Neural crest cell (in vitro differentiated cells): ENCODE results near the gene PPM1E. TPM values are rescaled to one million over a fixed set of nuclear protein-coding genes. Genes with fewer than 3 reads are reported as not detected.
A peak's percentile ranks its signal among the peaks of the same experiment; 100 is the strongest.

ENCODE experiments used
- DNase-seq: peaks from one replicate; pipeline ENCODE4 v3.0.0; 2021; ENCODE audit warnings: low read depth, mixed read lengths, low spot score
- H3K27ac Mint-ChIP-seq: one replicate; pipeline ENCODE4 v1.8.0; 2021; ENCODE audit warnings: mild to moderate bottlenecking, mixed read lengths; ENCODE audit not compliant: unreplicated experiment
- H3K27me3 Mint-ChIP-seq: 2 replicates; pipeline ENCODE4 v1.8.0; 2021; ENCODE audit warnings: low read depth, mild to moderate bottlenecking, mixed read lengths
- H3K36me3 Mint-ChIP-seq: 2 replicates; pipeline ENCODE4 v1.8.0; 2021; ENCODE audit warnings: low read depth, mild to moderate bottlenecking, mixed read lengths
- H3K4me1 Mint-ChIP-seq: 2 replicates; pipeline ENCODE4 v1.8.0; 2021; ENCODE audit warnings: mixed read lengths
- H3K4me3 Mint-ChIP-seq: one replicate; pipeline ENCODE4 v1.8.0; 2021; ENCODE audit warnings: mild to moderate bottlenecking, mixed read lengths
- H3K9me3 Mint-ChIP-seq: 2 replicates; pipeline ENCODE4 v1.8.0; 2021; ENCODE audit warnings: mixed read lengths
- long read RNA-seq: library from polyadenylated mRNA; unstranded; transcript quantifications from one replicate; pipeline ENCODE4 v2.0.0, GENCODE V29; 2020
- total RNA-seq: library from RNA; stranded (reverse); gene quantifications from 2 replicates; pipeline ENCODE4 v1.2.1, GENCODE V29; 2021
- TF ChIP-seq, protein P1 (sequence below): fragments of 200-600 bp; sonication (generic); conservative IDR thresholded peaks from 2 replicates; pipeline ENCODE4 v1.5.0; 2021; ENCODE audit warnings: antibody characterized with exemption, mild to moderate bottlenecking

The PPM1E gene
- total RNA-seq: 15.2 and 15.5 TPM in 2 replicates
- long read RNA-seq, partial matches to known transcripts: 0 of 4 reads
- long read RNA-seq, other reads (novel, unspliced or antisense): 4 of 4 reads

DNA sequence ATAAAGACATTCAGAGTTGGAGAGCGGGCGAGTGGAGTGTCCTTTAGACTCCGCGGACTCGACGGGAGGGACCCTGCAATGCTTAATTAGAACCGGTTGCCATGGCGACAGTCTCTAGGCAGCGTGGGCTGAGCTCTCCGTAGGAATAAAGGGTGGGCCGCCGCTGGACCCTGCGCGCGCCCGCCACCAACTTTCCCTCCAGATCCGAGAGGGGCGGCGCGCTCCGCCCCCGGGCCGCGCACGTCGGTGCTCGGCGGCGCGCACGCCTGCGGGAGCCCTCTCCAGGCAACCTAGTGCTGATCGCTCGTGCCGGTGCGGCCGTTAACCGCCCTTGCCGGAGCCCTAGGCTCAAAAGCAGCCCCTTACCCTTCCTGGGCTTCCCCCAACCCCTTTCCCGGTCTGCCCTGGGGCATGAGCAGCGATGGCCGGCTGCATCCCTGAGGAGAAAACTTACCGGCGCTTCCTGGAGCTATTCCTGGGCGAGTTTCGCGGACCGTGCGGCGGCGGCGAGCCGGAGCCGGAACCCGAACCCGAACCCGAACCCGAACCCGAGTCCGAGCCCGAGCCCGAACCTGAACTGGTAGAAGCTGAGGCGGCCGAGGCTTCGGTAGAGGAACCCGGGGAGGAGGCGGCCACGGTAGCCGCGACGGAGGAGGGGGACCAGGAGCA is at the start of gene PPM1E:
TSS of gene PPM1E (plus strand) at position 278 of the 669 bp plus-strand sequence.
- no peaks in the 10 kb centered on the region for H3K9me3 Mint-ChIP-seq
- peak within 1 kb of the TSS; percentile 98 for H3K27ac Mint-ChIP-seq
- no peaks in the 10 kb centered on the region for H3K36me3 Mint-ChIP-seq
- peaks cover 15% of the 10 kb centered on the region for H3K4me1 Mint-ChIP-seq
- H3K4me3 Mint-ChIP-seq: peak within 1 kb of the TSS; percentile 97
- peak; percentile 91 for DNase-seq
- peaks cover 7% of the 10 kb centered on the region for H3K27me3 Mint-ChIP-seq
- TF ChIP-seq, protein P1, sequence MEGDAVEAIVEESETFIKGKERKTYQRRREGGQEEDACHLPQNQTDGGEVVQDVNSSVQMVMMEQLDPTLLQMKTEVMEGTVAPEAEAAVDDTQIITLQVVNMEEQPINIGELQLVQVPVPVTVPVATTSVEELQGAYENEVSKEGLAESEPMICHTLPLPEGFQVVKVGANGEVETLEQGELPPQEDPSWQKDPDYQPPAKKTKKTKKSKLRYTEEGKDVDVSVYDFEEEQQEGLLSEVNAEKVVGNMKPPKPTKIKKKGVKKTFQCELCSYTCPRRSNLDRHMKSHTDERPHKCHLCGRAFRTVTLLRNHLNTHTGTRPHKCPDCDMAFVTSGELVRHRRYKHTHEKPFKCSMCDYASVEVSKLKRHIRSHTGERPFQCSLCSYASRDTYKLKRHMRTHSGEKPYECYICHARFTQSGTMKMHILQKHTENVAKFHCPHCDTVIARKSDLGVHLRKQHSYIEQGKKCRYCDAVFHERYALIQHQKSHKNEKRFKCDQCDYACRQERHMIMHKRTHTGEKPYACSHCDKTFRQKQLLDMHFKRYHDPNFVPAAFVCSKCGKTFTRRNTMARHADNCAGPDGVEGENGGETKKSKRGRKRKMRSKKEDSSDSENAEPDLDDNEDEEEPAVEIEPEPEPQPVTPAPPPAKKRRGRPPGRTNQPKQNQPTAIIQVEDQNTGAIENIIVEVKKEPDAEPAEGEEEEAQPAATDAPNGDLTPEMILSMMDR: no peak

DNA sequence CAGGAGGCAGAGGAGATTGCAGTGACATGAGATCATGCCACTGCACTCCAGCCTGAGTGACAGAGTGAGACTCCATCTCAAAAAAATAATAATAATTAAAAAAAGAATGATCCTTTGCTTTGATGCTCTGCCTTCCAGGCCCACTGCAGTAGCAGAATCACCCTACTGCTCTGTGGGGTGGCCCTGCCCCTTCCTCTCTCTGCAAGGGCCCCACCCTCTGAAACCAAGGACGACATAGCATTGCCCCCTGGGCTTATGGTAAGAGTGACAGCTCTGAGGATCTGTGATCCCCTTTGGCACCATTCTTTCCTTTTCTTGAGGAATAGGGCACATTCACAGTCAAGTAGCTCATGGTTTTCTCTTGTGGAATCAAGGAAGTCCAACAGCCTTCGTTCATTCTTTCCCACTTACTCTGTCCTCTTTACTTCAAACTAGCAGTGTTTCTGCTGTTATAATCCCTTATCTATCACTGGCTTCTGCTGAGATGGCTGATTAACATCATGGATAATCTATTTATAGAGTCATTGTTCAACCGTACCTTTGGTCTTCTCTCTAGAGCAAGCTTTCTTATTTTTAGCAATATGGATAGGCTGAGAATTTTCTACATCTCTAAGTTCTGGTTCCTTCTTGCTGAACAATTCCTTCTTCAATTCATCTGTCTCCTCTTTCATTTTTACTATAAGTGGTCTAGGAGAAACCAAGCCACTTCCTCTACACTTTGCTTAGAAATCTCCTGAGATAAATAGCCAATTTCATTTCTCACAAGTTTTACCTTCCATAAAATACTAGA is 49.1 kb upstream of the PPM1E start:
- H3K36me3 Mint-ChIP-seq: no peaks in the 10 kb centered on the region
- no peaks in the 10 kb centered on the region for H3K9me3 Mint-ChIP-seq
- TF ChIP-seq, protein P1: no peak
- H3K4me3 Mint-ChIP-seq: no peak overlapping the region
- H3K27me3 Mint-ChIP-seq: no peaks in the 10 kb centered on the region
- no peak for DNase-seq
- H3K27ac Mint-ChIP-seq: no peak overlapping the region
- H3K4me1 Mint-ChIP-seq: no peaks in the 10 kb centered on the region

DNA sequence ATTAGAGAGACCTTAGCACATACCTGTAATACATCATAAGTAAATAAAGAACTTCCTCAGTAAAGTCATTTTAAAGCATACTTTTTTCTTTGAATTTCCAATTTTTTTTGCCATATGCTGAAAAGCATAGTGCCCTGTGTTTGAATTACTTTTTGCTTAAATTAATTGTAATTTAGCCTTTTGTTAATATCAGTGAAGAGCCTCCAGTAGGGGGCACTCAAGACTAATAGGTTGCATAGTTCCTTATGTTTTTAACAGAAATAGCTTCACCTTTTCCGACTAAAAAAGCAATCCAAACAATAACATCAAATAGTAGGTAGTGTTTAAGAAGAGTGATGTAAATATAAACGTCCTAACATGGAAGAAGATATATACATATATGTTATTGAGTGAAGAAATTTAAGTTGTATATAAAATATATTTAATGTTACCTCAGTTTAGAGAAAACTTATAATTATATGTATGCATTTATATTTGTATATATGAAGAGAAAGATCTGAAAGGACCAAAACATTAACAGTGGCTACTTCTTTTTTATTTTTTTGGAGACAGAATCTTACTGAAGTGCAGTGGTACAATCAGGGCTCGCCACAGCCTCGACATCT is 44.6 kb upstream of the PPM1E start:
- H3K9me3 Mint-ChIP-seq: no peaks in the 10 kb centered on the region
- no peak overlapping the region for H3K4me3 Mint-ChIP-seq
- no peak overlapping the region for H3K27ac Mint-ChIP-seq
- TF ChIP-seq, protein P1: peak; percentile 96
- no peaks in the 10 kb centered on the region for H3K27me3 Mint-ChIP-seq
- peak; percentile 54 for DNase-seq
- no peaks in the 10 kb centered on the region for H3K4me1 Mint-ChIP-seq
- peaks cover 2% of the 10 kb centered on the region for H3K36me3 Mint-ChIP-seq

DNA sequence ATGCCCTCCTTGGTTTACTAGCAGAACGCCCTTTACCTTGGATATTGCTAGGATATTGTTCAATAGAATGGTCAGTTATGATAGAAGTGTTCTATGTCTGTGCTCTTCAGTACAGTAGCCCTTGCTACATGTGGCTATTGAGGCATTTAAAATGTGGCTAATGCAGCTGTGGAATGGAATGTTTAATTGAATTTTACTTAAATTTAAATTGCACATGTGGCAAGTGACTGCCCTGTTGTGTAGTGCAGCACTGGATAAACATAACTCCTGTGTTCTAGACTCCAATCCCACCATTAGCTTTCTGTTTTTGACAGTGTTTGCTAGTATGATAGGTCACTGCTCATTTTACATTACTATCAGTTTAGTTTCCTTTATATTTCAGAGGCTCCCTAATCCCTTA is 33.4 kb upstream of the PPM1E start:
- no peaks in the 10 kb centered on the region for H3K4me1 Mint-ChIP-seq
- TF ChIP-seq, protein P1: no peak
- peaks cover 3% of the 10 kb centered on the region for H3K36me3 Mint-ChIP-seq
- H3K27ac Mint-ChIP-seq: no peak overlapping the region
- no peaks in the 10 kb centered on the region for H3K9me3 Mint-ChIP-seq
- no peak for DNase-seq
- no peak overlapping the region for H3K4me3 Mint-ChIP-seq
- H3K27me3 Mint-ChIP-seq: no peaks in the 10 kb centered on the region

DNA sequence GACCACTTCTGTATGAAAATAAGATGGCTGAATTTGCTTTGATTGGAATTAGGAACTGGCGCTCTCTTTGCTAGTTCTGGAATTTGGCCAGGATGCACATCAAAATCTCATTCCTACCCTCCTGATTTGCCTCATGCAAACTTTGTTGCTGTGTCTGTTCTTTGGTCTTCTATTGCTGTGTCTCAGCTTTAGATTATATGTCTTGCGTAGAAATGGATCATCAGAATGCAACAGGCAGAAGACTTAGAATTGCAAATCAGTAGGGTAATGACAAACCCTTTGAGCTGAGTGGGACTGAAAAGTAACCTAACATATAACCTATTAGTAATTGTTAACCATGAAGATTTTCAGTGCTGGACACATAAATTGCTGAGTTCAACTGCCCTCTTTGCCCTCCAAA is 33.0 kb upstream of the PPM1E start:
- TF ChIP-seq, protein P1: no peak
- Mint-ChIP-seq H3K27me3 (no peaks in the 10 kb centered on the region), H3K27ac (no peak overlapping the region), H3K4me3 (no peak overlapping the region), H3K4me1 (no peaks in the 10 kb centered on the region), H3K9me3 (no peaks in the 10 kb centered on the region), H3K36me3 (peaks cover 3% of the 10 kb centered on the region)
- no peak for DNase-seq
